Measurements from ENCODE around the gene GPLD1.
"Not testable (repeated sequence)": the region's sequence is repeated elsewhere in the genome, so short reads cannot be mapped to it uniquely, and the experiment has no call there.

GPLD1 gene

GRCh38 chr6:24520929-24521546 is 31.7 kb upstream of the GPLD1 start:
- TF ChIP-seq, protein P1, sequence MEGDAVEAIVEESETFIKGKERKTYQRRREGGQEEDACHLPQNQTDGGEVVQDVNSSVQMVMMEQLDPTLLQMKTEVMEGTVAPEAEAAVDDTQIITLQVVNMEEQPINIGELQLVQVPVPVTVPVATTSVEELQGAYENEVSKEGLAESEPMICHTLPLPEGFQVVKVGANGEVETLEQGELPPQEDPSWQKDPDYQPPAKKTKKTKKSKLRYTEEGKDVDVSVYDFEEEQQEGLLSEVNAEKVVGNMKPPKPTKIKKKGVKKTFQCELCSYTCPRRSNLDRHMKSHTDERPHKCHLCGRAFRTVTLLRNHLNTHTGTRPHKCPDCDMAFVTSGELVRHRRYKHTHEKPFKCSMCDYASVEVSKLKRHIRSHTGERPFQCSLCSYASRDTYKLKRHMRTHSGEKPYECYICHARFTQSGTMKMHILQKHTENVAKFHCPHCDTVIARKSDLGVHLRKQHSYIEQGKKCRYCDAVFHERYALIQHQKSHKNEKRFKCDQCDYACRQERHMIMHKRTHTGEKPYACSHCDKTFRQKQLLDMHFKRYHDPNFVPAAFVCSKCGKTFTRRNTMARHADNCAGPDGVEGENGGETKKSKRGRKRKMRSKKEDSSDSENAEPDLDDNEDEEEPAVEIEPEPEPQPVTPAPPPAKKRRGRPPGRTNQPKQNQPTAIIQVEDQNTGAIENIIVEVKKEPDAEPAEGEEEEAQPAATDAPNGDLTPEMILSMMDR (IDR thresholded peaks at IDR 0.05; ENCODE audit: low read depth, low read length, poor library complexity, severe bottlenecking) = peak; percentile 85
- TF ChIP-seq EZH2phosphoT487 (IDR thresholded peaks at IDR 0.05; ENCODE audit: borderline replicate concordance, low read length) = no peak

DNA sequence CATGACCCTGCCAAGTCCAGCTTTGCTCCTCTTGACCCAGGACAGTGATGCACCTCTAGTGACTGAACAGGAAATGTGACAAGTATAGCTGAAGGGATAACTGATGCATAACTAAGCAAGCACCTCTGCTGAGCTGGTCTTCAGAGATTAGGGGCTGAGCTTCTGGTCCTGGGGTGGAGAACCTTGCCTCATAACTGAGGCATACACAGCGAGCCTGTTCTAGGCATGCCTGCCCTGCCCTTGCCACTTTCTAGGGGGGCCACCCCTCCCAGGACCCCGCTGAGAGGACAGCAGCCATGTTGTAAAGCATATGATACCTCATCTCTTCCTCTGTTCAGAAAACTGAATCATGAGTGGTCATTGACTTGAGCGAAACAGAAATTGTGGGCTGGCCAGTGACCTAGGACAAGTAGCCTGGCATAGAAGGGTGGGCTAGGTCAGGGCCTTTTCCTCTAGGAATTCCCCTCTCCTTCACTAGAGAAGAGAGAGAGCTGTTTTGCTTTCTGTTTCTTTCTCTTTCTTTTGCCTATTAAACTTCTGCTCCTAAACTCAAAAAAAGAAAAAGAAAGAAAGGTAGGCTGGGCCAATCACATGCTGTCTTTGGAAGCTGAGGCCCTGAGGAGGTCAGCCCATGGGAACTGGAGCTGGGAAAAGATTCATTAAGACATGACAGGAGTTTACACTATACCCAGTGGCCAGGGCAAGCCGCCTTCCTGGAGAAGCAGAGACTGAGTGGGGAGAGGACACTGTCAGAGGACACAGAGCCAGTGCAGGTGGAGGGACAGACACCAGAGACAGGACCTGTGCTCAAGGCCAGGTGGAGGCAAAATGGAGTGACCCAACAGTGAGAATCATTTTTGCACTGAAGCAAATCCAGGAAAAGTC is 28.5 kb upstream of the GPLD1 start:
- Histone ChIP-seq H3K27ac (ENCODE audit: low read depth, low read length) (peak overlapping the region; percentile 40), H3K4me2 (ENCODE audit: low read length) (peak overlapping the region; percentile 85), H3K79me2 (ENCODE audit: control insufficient read depth, low read length) (no peaks in the 10 kb centered on the region), H4K20me1 (ENCODE audit: control insufficient read depth, insufficient read depth, low read depth, low read length) (no peaks in the 10 kb centered on the region), H3K9me3 (ENCODE audit: control insufficient read depth, insufficient read depth, low read length) (no peaks in the 10 kb centered on the region), H3K9me2 (replicated peaks; ENCODE audit: control insufficient read depth, low read length) (no peaks in the 10 kb centered on the region), H3K27me3 (ENCODE audit: control insufficient read depth, low read length) (no peaks in the 10 kb centered on the region), H3K4me1 (ENCODE audit: control insufficient read depth, low read length) (peaks cover 63% of the 10 kb centered on the region), H3K36me3 (ENCODE audit: control insufficient read depth, low read length) (peaks cover 22% of the 10 kb centered on the region), H3F3A (ENCODE audit: control insufficient read depth, insufficient read depth) (peaks cover 5% of the 10 kb centered on the region; the same call in 1 of the 2 replicates), H3K4me3 (ENCODE audit: low read length) (peak overlapping the region; percentile 63)
- TF ChIP-seq EZH2phosphoT487 (IDR thresholded peaks at IDR 0.05; ENCODE audit: borderline replicate concordance, low read length) = no peak
- TF ChIP-seq, protein P1 (IDR thresholded peaks at IDR 0.05; ENCODE audit: low read depth, low read length, poor library complexity, severe bottlenecking) = no peak

More at GRCh38 chr6:24520929-24521546, 31.7 kb upstream of the GPLD1 start:
- Histone ChIP-seq H3K9me3 (ENCODE audit: control insufficient read depth, insufficient read depth, low read length) (no peaks in the 10 kb centered on the region), H3K27ac (ENCODE audit: low read depth, low read length) (peak overlapping the region; percentile 73), H3K4me2 (ENCODE audit: low read length) (peak overlapping the region; percentile 23), H3F3A (ENCODE audit: control insufficient read depth, insufficient read depth) (peaks cover 8% of the 10 kb centered on the region), H4K20me1 (ENCODE audit: control insufficient read depth, insufficient read depth, low read depth, low read length) (no peaks in the 10 kb centered on the region), H3K4me3 (ENCODE audit: low read length) (no peak overlapping the region), H3K9me2 (replicated peaks; ENCODE audit: control insufficient read depth, low read length) (no peaks in the 10 kb centered on the region), H3K4me1 (ENCODE audit: control insufficient read depth, low read length) (peaks cover 82% of the 10 kb centered on the region), H3K27me3 (ENCODE audit: control insufficient read depth, low read length) (no peaks in the 10 kb centered on the region), H3K79me2 (ENCODE audit: control insufficient read depth, low read length) (peaks cover 5% of the 10 kb centered on the region), H3K36me3 (ENCODE audit: control insufficient read depth, low read length) (peaks cover 21% of the 10 kb centered on the region)

DNA sequence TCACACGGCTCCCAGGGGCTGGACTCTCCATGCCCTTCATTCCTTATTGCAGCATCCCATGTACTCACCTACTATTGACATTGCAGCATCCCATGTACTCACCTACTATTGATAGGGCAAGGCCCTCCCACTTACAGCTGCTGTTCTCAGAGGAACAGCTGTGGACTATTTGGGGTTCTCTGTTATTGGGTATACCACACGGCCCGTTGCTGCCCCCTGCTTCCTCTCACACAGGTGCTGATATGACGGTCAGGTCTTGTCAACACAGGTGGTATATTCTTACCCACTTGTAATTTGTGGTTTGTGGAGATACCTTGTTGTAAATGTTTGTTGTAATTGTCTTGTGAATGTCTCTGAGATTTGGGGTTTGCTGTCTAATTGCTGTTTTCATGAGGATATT is 24.2 kb upstream of the GPLD1 start:
- no peak for TF ChIP-seq EZH2phosphoT487 (IDR thresholded peaks at IDR 0.05; ENCODE audit: borderline replicate concordance, low read length)
- TF ChIP-seq, protein P1 (IDR thresholded peaks at IDR 0.05; ENCODE audit: low read depth, low read length, poor library complexity, severe bottlenecking) = peak; percentile 26
- Histone ChIP-seq H3F3A (ENCODE audit: control insufficient read depth, insufficient read depth) (0 out of 2 replicates have a peak, but pooled peaks cover 2% of the 10 kb centered on the region), H3K4me1 (ENCODE audit: control insufficient read depth, low read length) (peaks cover 31% of the 10 kb centered on the region), H4K20me1 (ENCODE audit: control insufficient read depth, insufficient read depth, low read depth, low read length) (no peaks in the 10 kb centered on the region), H3K79me2 (ENCODE audit: control insufficient read depth, low read length) (no peaks in the 10 kb centered on the region), H3K27me3 (ENCODE audit: control insufficient read depth, low read length) (no peaks in the 10 kb centered on the region), H3K4me3 (ENCODE audit: low read length) (peak overlapping the region; percentile 2; the same call in 1 of the 2 replicates), H3K36me3 (ENCODE audit: control insufficient read depth, low read length) (peaks cover 19% of the 10 kb centered on the region), H3K9me2 (replicated peaks; ENCODE audit: control insufficient read depth, low read length) (no peaks in the 10 kb centered on the region), H3K9me3 (ENCODE audit: control insufficient read depth, insufficient read depth, low read length) (no peaks in the 10 kb centered on the region), H3K4me2 (ENCODE audit: low read length) (peak overlapping the region; percentile 49), H3K27ac (ENCODE audit: low read depth, low read length) (no peak overlapping the region)

DNA sequence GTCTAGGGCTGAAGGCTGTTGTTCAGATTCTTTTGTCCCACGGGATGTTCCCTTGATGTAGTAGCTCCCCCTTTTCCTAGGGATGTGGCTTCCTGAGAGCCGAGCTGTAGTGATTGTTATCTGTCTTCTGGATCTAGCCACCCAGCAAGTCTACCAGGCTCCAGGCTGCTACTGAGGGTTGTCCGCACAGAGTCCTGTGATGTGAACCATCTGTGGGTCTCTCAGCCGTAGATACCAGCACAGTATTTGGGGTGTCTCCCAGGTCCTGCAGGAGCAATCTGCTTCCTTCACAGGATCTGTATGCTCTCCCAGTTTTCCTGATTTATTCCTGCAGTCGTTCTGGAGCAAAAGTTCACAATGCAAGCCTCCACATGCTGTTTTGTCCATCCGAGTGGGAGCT is 22.6 kb upstream of the GPLD1 start:
- not testable (repeated sequence) for H3F3A ChIP-seq (ENCODE audit: control insufficient read depth, insufficient read depth); H3K9me3 ChIP-seq (ENCODE audit: control insufficient read depth, insufficient read depth, low read length); H3K27me3 ChIP-seq (ENCODE audit: control insufficient read depth, low read length); H3K9me2 ChIP-seq (replicated peaks; ENCODE audit: control insufficient read depth, low read length); H3K4me3 ChIP-seq (ENCODE audit: low read length); H4K20me1 ChIP-seq (ENCODE audit: control insufficient read depth, insufficient read depth, low read depth, low read length); H3K79me2 ChIP-seq (ENCODE audit: control insufficient read depth, low read length); H3K4me2 ChIP-seq (ENCODE audit: low read length); H3K27ac ChIP-seq (ENCODE audit: low read depth, low read length)
- peaks cover 21% of the 10 kb centered on the region for H3K36me3 ChIP-seq (ENCODE audit: control insufficient read depth, low read length)
- peaks cover 15% of the 10 kb centered on the region for H3K4me1 ChIP-seq (ENCODE audit: control insufficient read depth, low read length)
